Activated CD4-positive, CD25-positive, alpha-beta regulatory T cell treated with anti-CD3 and anti-CD28 coated beads, Interleukin-2, amount 50 U/mL, for 24 hours (primary cell): ENCODE data around the gene CHST11.
"Not testable (repeated sequence)": the region's sequence is repeated elsewhere in the genome, so short reads cannot be mapped to it uniquely, and the experiment has no call there.

ENCODE experiments used
- ATAC-seq, 2 donors: fragments of 150-1000 bp; cut with Tn5 transposase; one replicate each; pipeline ENCODE4 v1.10.0; 2021; ENCODE audit warnings: mild to moderate bottlenecking in 1 of 2, moderate library complexity in 1 of 2

CHST11 gene

DNA sequence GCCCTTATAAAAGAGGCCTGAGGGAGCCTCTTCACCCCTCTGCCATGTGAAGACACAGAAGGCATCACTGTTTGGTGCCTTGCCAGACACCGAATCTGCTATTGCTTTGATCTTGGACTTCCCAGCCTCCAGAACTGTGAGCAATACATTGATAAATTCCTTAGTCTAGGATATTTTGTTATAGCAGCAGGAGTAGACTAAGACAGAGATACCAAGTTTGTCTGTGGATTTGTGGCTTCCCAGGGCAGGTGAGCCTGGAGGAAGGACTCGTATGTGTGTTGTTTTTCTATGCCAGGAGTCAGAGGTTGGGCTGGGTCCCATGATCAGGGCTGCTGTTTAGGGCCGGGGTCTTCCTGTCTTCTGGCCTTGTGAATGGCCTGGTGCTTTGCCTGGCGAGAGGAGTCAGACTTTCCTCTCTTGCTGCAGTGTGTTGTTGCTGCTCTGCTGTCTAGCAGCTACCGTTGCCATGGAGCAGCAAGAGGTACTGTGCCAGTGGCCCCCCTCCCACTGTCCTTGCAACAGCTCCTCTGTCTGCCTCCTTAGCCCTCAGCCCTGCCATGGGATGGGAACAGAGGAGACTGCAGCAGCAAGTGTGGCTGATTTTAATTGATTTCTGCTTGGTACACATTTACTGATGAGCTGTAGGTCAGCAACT is 111.2 kb downstream of the CHST11 start:
- ATAC-seq = no peak

DNA sequence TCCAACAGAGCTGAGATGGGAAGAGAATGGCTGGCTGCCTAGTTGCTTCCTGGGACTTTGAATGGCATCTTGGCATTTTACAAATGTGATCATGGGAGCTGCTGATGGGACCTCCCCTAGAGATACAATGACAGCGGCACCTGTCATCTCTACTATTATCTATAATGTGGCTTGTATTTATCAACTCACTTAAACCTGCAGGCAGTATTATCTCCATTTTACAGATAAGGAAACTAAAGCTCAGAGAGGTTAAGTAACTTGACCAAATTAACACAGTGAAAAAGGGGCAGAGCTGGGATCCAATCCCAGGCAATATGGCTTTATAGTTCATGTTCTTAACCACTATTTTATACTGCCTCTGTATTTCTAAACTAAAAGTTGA is 111.7 kb downstream of the CHST11 start:
- peak in 1 of 2 donors; percentile 25 for ATAC-seq

DNA sequence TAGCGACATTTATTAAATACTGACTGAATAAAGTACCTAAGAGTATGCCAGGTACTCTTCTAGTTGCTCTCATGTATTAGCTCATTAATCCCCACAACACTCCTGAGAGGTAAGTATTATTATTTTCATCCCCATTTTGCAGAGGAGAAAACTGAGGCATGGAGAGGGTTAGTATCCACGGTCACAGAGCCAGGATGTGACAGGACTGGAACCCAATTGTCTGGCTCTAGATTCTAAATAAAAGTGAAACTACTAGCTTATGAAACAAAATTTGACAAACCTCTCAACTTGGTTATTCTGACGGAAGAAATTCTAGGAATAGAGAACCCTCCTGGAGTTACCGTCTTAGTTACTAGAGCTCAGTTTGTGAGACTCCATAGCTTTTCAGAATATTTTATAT is 112.2 kb downstream of the CHST11 start:
- ATAC-seq = no peak

DNA sequence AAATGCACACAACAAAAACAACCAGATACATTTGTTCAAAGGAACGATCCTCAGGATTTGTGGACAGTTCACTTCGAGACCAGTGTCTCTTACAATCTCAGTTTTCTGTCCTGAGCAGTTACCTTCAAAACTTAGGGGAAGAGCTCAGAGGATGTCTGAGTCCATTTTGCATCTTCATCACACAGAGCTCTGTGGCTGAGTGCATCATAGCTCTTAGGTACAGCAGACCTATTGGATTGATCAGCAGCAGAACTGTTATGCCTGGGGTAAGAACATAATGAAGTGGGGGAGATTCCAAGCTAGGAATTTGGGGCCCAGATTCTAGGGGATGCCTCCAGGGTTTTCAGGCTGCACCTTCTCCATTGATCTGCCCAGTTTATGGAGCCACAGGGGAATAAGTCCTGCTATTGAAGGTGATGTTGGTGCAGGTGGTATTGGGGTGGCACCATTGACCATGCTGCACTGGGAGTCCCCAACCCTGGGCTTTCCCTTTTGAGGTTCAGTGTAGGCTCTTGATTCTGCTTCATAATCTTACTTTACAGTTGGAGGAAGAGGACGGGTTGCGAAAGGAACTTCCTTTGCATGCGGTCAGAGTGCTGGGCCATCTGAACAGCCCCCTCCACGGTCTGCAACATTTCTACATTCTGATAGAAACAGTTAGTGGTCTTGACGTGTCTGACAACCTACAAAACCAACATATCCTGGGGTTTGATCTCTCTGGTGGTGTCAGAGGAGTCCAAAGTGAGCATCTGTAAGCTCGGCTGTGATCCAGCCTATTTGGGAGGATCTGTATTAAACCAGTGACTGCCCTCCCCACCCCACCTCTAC is 112.8 kb downstream of the CHST11 start:
- peak; percentile 67 to 69 for ATAC-seq

DNA sequence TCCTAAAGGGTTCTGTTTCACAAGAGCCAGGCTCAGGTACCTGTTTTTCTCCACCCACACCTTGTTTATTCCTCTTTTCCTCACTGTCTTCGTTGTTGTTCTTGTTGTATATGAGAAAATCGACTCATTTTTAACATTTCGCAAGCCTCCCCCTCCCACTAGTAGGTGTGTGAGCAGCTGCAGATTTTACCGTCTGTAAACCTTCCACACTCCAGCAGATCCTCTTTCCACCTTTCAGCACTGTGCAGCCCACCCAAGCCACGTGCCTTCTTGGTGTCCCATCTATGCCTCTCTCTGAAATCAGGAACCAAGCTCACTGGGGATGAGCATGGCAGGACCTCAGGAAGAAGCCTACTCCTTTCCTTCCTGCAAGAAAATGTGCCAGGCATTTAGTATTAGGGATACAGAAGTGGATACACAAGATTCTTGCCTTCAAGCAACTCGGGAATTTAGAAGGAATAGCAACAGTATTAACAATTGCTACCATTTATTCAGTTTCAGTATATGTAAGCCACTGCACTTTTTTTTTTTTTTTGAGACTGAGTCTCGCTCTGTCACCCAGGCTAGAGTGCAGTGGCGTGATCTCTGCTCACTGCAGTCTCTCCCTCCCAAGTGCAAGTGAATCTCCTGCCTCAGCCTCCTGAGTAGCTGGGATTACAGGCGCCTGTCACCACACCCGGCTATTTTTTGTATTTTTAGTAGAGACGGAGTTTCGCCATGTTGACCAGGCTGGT is 113.6 kb downstream of the CHST11 start:
- ATAC-seq = no peak

DNA sequence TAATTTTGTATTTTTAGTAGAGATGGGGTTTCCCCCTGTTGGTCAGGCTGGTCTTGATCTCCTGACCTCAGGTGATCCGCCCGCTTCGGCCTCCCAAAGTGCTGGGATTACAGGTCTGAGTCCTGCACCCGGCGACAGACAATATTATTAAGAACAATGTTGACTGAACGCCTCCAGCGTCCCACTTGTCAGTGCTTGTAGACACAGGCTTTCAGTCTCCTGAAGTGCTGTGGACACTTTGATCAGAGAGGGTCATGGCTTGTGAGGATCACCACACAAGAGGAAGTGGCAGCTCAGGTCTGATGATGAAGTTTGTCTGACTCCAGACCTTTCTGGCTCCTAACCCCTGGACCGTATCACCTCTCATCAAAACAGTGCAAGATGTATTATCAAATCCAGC is 114.6 kb downstream of the CHST11 start:
- no peak for ATAC-seq

DNA sequence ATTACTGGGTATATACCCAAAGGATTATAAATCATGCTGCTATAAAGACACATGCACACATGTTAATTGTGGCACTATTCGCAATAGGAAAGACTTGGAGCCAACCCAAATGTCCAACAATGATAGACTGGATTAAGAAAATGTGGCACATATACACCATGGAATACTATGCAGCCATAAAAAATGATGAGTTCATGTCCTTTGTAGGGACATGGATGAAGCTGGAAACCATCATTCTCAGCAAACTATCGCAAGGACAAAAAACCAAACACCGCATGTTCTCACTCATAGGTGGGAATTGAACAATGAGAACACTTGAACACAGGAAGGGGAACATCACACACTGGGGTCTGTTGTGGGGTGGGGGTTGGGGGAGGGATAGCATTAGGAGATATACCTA is 117.6 kb downstream of the CHST11 start:
- not testable (repeated sequence) for ATAC-seq

DNA sequence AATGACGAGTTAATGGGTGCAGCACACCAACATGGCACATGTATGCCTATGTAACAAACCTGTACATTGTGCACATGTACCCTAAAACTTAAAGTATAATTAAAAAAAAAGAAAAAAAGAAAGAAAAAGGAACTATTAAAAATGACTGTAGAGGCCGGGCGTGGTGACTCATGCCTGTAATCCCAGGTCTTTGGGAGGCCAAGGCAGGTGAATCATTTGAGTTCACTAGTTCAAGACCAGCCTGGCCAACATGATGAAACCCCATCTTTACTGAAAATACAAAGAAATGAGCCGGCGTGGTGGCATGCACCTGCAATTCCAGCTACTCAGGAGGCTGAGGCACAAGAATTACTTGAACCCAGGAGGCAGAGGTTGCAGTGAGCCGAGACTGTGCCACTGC is 118.0 kb downstream of the CHST11 start:
- not testable (repeated sequence) for ATAC-seq

DNA sequence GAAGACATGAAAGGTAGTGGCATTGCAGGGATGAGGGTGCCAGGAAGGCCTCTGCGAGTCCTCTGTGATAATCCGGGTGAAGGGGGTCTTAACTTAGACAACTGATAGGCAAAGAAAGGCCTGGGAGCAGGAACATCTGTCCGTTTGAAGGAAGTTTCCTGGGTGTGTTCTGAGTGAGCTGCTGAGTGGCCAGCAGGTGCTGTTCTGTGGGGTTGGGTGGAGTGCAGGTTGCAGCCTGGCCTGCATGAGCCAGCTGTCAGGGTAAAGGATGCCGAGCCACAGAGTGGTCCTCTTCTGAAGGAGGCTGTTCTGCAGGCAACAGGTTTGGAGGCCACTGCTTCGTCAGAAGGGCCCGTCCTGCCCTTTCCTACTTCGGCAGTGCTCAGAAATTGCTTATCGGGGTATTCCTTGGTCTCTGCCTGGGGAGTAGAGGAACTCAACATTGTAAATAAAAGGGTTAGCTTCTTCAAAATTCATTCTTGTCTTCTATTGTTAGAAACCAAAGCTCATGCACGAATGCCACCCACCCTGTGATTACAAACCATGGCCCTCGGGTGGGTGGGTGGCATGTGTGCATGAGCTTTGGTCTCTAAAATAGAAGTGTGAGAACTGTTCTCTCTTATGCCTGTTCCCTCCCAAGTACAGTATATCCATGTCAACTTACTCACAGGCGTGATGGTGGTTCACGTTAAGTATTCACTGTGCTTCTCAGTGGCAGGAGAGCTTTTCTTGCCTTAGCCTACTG is 118.9 kb downstream of the CHST11 start:
- ATAC-seq = no peak

DNA sequence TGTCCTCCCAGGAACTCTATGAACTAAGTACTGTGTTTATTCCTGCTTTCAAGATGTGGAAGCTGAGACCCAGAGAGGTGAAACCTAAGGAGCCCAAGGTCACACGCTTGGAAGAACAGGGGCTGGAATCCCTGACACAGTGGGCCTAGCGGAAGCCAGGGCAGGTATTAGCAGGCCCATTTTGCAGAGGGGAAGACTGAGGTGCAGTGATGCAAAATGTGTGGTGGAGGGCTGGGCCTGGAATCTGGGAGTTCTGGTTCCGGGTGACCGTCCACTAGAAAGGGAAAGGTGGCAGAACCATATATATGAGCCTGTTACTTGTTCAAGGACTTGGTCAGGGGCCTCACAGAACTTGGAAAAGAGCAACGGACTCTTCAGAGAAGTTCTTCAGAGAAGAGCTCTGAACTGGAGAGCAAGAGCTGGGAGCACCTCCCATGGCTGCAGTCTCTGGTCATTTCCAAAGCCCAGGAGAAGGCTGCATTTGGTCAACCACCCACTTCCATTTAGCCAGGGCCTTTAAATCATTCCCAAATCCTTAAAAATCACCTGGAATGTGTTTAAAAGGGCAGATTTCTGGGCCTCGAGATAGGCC is 119.5 kb downstream of the CHST11 start:
- ATAC-seq = no peak

DNA sequence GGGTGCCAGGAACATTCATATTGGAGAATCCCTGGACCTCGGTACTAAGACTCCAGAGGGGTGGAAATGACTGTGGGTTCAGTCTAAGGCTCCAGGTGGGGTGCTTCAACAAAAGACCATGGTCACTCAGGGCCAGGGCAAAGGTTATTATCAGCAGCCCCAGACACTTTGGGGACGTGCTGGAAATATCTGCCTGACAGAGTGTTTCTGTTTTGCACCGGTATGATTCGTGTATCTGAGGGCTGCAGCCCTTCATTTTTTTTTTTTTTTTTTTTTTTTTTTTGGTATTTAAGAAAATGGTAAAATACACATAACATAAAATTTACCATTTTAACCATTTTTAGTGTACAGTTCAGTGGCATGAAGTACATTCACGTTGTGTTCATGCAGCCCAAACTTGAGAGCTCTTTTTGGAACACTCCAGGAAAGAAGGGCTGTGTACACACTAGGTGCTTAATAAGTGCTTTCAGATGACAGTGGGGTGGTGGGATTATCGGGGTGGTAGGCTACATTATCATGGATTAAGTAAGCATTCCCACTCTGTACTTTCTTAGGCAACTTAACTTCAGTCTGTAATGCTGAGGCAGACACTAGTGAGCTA is 120.3 kb downstream of the CHST11 start:
- ATAC-seq = no peak

DNA sequence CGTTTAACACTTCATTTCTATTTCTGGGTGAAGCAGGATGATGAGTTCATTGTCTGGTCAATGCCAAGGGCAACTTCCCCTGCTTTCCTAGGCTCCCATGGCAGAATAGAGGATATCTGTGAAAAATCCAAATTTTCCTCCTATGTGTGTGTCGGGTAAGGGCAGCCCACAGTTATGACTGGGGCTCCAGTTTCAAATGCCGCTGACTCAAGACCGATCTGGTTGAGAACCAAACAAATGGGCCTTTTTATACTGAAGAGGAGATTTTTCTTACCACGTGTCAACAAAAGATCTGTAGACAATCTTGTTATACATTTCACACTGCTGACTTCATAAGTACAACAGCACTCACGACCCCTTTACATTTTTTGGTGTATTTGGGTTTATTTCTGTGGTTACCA is 120.8 kb downstream of the CHST11 start:
- ATAC-seq = peak in 1 of 2 donors; percentile 41

DNA sequence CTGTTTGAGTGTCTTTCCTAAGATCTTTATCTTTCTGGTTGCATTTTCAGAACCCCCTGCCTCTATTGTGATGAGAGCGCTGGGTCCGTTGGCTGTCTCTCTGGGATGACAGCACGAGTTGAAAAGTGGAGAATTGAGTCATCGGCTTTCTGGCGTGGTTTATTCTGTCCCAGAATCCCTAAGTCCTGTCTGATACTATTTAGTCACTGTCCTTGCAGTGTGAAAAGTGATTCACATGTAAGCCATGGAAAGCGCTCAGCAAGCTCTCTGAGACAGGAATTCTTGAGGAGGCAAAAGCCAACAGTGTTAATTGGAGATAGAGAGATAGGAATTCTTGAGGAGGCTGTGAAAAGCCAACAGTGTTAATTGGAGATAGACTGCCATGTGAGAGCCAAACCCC is 121.7 kb downstream of the CHST11 start:
- ATAC-seq = peak in 1 of 2 donors; percentile 46

DNA sequence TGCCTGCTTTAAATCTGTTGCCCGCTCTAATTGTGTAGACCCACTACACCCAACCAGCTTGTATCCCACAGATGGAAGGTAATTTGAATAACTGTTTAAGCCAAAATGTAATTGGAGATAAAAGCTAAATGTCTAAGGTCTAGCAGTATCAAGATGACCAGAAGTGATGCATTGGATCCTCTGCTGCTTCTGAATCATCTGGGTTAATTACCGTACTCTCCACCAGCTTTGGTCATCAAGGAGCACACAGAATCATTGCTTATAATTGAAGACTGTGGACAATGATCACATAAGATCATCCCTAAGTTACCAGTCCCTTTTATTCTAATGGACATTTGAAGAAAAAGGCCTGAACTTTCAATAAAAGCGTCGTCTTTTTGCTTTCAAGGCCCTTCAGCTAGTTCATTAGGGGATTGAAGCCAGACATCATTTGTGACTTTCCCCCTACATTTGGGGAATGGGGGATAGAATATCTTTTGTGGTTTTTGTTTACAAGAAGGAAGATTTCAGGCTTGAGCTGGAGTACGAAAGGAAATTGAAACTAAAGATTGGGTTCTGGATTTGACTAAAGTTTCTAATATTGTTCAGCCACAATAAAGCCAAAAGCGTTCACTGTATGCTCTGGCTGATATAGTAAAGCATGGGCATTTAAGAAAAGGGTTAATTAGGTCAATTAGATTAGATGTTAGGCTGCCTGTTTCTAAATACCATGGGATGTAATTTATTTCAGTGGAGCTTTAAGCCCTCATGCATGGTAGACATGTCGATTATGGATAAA is 123.2 kb downstream of the CHST11 start:
- peak; percentile 18 to 42 for ATAC-seq

DNA sequence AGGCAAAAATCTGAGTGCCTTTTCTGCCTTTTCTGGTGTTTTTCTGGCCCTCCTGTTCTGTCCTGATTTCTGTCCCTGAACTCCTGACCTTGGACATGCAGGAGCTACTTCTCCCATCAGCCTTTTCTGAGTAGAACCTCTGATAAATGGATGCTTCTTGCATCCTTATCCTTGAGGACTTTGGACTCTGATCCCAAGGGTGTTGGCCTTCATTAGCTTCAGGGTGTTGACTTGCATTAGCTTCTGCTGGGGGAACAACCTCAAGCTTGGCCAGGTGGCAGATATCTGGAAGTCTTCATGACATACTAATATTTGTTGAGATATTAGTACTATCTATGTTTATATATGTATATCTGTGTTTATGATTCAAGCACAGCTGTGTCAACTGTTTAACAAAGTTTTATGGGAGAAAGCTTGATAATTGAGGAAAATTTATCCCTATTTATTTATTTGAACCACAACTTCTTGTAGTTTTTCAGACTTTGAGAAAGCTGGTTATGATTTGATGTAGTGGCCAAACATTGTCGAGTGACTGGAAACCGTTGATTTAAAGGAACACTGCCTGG is 124.3 kb downstream of the CHST11 start:
- ATAC-seq = no peak

DNA sequence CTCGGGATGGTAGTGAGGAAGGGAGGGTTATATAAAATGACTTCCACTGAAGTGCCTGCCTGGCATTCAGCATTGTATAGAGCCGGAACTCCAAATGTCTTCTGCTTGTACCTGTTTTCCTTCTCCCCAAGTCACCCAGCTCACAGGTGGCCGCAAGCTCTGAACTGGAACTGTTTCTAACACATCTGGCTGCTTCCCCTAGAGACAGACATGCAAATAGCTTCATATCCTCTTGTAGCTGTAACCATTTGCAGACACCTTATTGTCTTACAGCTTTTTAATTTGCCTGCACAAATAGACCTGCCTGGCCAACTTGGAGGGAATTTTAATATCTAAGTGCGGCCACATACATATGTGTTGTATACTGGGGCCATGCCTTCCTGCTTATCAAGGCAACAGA is 126.0 kb downstream of the CHST11 start:
- peak; percentile 31 to 36 for ATAC-seq

DNA sequence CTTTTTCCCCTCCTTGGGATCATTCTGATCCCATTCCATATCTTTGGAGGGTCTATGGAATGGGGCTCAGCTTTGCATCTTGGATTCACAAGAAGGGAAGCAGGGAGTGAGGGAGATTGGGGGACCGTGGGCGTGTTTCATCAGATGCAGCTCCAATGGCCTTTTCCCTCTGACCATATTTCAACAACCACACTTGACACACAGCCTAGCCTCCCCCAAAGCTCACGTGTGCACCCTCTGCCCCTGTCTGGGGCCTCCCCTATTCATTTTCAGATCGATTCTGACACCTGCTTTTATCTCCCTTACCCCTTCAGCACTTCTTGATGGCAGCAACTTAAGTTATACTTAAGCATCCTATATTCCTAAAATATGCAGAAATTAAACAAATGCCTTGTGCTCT is 126.6 kb downstream of the CHST11 start:
- peak in 1 of 2 donors; percentile 40 for ATAC-seq

DNA sequence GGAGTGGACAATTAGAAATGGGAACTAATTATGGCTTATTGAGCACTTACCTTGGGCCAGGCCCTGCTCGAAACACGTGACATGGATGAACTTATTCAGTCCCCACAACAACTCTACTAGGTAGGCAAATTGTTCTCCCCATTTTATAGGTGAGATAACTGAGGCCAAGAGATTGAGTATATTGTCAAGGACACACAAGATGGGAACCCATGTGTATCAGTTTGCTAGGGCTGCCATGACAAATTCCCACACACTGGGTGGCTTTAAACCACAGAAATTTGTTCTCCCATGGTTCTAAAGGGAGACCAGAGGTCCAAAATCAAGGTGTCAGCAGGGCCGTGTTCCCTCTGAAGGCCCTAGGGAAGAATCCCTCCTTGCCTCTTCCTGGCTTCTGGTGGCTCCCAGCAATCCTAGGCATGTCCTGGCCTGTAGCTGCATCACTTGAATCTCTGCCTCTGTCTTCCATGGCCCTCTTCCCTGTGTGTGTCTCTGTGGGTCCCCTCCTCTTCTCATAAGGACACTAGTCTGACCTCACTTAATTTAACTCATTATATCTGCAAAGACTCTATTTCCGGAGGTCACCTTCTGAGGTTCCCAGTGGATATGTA is 128.8 kb downstream of the CHST11 start:
- no peak for ATAC-seq

DNA sequence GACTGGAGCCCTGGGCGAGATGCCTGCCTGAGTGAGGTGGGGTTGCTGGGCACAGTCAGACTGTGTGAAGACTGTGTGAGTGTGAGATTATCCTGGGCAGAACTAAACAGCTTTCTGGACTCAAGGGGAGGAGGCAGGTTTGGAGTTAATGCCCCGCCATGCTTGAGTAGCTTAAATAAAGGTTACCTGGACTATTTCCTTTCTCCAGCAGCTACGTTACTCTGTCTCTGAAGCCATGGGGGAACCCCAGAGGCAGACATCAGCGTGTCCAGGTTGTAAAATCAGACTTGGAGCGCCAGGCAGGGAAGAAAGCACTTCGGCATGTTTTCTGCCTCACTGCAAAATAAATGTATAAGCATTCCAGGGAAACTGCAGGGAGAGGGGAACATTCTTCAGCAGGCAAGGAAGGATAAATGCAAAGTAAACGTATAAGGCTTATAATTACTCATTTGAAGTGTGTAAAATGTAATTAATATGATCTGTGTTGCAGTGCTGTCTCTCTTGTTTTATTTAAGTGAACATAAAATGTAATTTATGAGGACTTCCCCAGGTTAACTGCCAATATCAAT is 129.7 kb downstream of the CHST11 start:
- ATAC-seq = no peak
